OCI-LY1 (cell line): ENCODE results near the gene UROC1.

ENCODE experiments used
- H2AFZ ChIP-seq: fragments of 200-600 bp; sonication (generic), shearing (Covaris generic); 2 replicates; pipeline ENCODE4 v1.6.0; 2014; ENCODE audit warnings: antibody characterized with exemption, mild to moderate bottlenecking, low read length
- H3F3A ChIP-seq: fragments of 200-600 bp; sonication (generic), shearing (Covaris generic); 2 replicates; pipeline ENCODE4 v1.6.0; 2014; ENCODE audit warnings: mild to moderate bottlenecking, antibody characterized with exemption, low read length, moderate library complexity; ENCODE audit not compliant: insufficient read depth
- H3K27ac ChIP-seq: fragments of 200-600 bp; sonication (generic); 2 replicates; pipeline ENCODE4 v1.5.1; 2014; ENCODE audit warnings: low read length, mixed run types, mild to moderate bottlenecking, low read depth; ENCODE audit not compliant: poor library complexity, severe bottlenecking
- H3K27me3 ChIP-seq: fragments of 200-600 bp; sonication (generic); 2 replicates; pipeline ENCODE4 v1.6.0; 2014; ENCODE audit warnings: antibody characterized with exemption, mild to moderate bottlenecking, low read length, moderate library complexity; ENCODE audit not compliant: insufficient read depth
- H3K36me3 ChIP-seq: fragments of 200-600 bp; sonication (generic); 2 replicates; pipeline ENCODE4 v1.6.1; 2014; ENCODE audit warnings: mild to moderate bottlenecking, antibody characterized with exemption, low read length, moderate library complexity, mixed read lengths; ENCODE audit not compliant: insufficient read depth
- H3K4me1 ChIP-seq: fragments of 200-600 bp; sonication (generic); 2 replicates; pipeline ENCODE4 v1.5.1; 2014; ENCODE audit warnings: mild to moderate bottlenecking, low read length, moderate library complexity; ENCODE audit not compliant: insufficient read depth, severe bottlenecking
- H3K4me2 ChIP-seq: fragments of 200-600 bp; sonication (generic), shearing (Covaris generic); 2 replicates; pipeline ENCODE4 v1.6.1; 2014; ENCODE audit warnings: low read length
- H3K4me3 ChIP-seq: fragments of 200-600 bp; sonication (generic); 2 replicates; pipeline ENCODE4 v1.5.1; 2014; ENCODE audit warnings: low read length, low read depth, mild to moderate bottlenecking, mixed read lengths; ENCODE audit not compliant: poor library complexity, severe bottlenecking
- H3K79me2 ChIP-seq: fragments of 200-600 bp; shearing (Covaris generic); 2 replicates; pipeline ENCODE4 v1.6.1; 2016; ENCODE audit warnings: mixed run types, low read length, mixed read lengths; ENCODE audit not compliant: insufficient read depth
- H3K9ac ChIP-seq: fragments of 200-600 bp; sonication (generic), shearing (Covaris generic); 2 replicates; pipeline ENCODE4 v1.6.1; 2014; ENCODE audit warnings: mild to moderate bottlenecking, low read length, mixed read lengths
- H3K9me2 ChIP-seq: fragments of 200-600 bp; sonication (generic), shearing (Covaris generic); 2 replicates; pipeline ENCODE4 v1.6.1; 2014; ENCODE audit warnings: low read depth, mild to moderate bottlenecking, low read length, mixed read lengths
- H3K9me3 ChIP-seq: fragments of 200-600 bp; shearing (Covaris generic); 2 replicates; pipeline ENCODE4 v1.6.1; 2014; ENCODE audit warnings: low read length, mixed read lengths
- H4K20me1 ChIP-seq: fragments of 200-600 bp; sonication (generic), shearing (Covaris generic); 2 replicates; pipeline ENCODE4 v1.6.0; 2016; ENCODE audit warnings: mild to moderate bottlenecking, low read length; ENCODE audit not compliant: insufficient read depth
- EZH2 ChIP-seq: fragments of 200-600 bp; sonication (generic), shearing (Covaris generic); IDR thresholded peaks from 2 replicates; pipeline ENCODE4 v1.8.0; 2017; ENCODE audit warnings: borderline replicate concordance, mixed run types, mild to moderate bottlenecking, antibody characterized with exemption, low read length, moderate library complexity, mixed read lengths
- TF ChIP-seq, protein P1 (sequence below): fragments of 200-600 bp; sonication (generic), shearing (Covaris generic); IDR thresholded peaks from 2 replicates; pipeline ENCODE4 v1.5.1; 2017; ENCODE audit warnings: mild to moderate bottlenecking, antibody characterized with exemption, low read length, moderate library complexity, mixed read lengths

Gene UROC1

DNA sequence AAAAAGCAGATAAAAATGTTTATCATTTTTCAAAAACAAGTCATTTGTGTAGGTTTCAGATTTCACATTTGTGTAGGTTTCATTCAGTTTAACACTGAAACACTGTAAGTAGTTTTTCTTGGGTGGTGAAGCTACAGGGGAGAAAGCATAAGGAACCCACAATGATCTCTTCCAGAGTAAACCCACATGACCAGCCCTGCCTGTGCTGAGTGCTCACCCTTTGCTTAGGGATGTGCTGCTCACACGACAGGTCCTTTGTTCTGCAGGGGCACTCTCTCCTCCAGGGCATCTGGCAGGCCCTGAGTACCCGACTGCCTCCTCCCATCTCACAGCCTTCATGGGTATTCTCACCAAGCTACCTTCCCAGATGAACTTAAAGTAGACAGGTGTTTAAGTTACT lies 70.8 kb downstream of the UROC1 start:
- TF ChIP-seq, protein P1, sequence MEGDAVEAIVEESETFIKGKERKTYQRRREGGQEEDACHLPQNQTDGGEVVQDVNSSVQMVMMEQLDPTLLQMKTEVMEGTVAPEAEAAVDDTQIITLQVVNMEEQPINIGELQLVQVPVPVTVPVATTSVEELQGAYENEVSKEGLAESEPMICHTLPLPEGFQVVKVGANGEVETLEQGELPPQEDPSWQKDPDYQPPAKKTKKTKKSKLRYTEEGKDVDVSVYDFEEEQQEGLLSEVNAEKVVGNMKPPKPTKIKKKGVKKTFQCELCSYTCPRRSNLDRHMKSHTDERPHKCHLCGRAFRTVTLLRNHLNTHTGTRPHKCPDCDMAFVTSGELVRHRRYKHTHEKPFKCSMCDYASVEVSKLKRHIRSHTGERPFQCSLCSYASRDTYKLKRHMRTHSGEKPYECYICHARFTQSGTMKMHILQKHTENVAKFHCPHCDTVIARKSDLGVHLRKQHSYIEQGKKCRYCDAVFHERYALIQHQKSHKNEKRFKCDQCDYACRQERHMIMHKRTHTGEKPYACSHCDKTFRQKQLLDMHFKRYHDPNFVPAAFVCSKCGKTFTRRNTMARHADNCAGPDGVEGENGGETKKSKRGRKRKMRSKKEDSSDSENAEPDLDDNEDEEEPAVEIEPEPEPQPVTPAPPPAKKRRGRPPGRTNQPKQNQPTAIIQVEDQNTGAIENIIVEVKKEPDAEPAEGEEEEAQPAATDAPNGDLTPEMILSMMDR: no peak
- TF ChIP-seq EZH2: no peak
- Histone ChIP-seq H3K9me2 (no peaks in the 10 kb centered on the region), H3K79me2 (no peaks in the 10 kb centered on the region), H3K36me3 (peaks cover 6% of the 10 kb centered on the region; the same call in 1 of the 2 replicates), H3K9me3 (no peaks in the 10 kb centered on the region), H3K4me3 (no peak overlapping the region), H2AFZ (no peak overlapping the region), H3K27ac (no peak overlapping the region), H3K4me1 (no peaks in the 10 kb centered on the region), H3K4me2 (no peak overlapping the region), H3F3A (no peaks in the 10 kb centered on the region), H4K20me1 (no peaks in the 10 kb centered on the region), H3K9ac (no peak overlapping the region), H3K27me3 (no peaks in the 10 kb centered on the region)

DNA sequence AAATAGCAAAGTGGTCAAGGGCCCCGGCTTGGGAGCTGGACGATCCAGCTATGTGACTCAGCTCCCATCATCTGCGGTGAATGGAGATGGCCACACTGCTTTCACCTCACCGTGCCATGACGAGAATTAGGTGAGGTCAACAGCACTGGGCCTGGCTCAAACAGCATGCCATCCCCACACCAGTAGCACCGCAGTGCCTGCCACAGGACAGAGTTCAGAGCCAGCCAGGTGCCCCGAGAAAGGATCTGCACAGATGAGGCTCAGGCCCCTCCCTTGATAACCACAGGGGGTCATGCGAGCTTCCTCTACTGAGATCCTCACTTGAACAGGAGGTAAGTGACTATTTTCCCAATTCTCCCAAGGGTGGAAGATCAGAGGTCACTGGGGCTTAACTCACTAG lies 71.3 kb downstream of the UROC1 start:
- Histone ChIP-seq H2AFZ (no peak overlapping the region), H4K20me1 (no peaks in the 10 kb centered on the region), H3K4me1 (no peaks in the 10 kb centered on the region), H3F3A (no peaks in the 10 kb centered on the region), H3K27ac (no peak overlapping the region), H3K27me3 (no peaks in the 10 kb centered on the region), H3K9ac (no peak overlapping the region), H3K9me3 (no peaks in the 10 kb centered on the region), H3K4me3 (no peak overlapping the region), H3K9me2 (no peaks in the 10 kb centered on the region), H3K79me2 (no peaks in the 10 kb centered on the region), H3K36me3 (peaks cover under 1% of the 10 kb centered on the region; the same call in 1 of the 2 replicates), H3K4me2 (no peak overlapping the region)
- TF ChIP-seq EZH2: no peak
- TF ChIP-seq, protein P1: no peak

DNA sequence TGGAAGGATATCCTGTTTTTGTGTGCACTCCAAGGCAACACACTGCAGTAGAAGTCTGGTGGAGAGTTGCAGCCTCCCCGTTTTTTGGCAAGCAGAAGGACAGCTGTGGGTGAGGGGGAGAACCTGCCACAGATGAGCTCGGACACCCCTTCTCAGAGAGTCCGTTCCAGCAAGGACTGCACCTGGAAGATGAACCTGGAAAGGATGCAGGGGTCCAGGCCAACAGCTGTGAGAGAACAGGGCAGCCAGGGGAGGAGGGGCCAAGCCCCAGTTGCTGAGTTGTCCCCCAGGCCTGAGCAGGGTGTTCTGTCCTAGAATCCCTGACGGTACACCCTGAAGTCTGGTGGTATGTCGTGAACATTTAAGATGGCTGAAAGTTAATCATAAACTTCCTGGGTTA lies 72.1 kb downstream of the UROC1 start:
- Histone ChIP-seq H3F3A (no peaks in the 10 kb centered on the region), H3K4me3 (no peak overlapping the region), H3K9me2 (no peaks in the 10 kb centered on the region), H2AFZ (no peak overlapping the region), H4K20me1 (no peaks in the 10 kb centered on the region), H3K36me3 (no peaks in the 10 kb centered on the region), H3K27ac (no peak overlapping the region), H3K4me1 (no peaks in the 10 kb centered on the region), H3K27me3 (no peaks in the 10 kb centered on the region), H3K79me2 (no peaks in the 10 kb centered on the region), H3K4me2 (no peak overlapping the region), H3K9ac (no peak overlapping the region), H3K9me3 (no peaks in the 10 kb centered on the region)
- no peak for TF ChIP-seq EZH2
- TF ChIP-seq, protein P1: no peak
